CD14-positive monocyte (primary cell): ENCODE data around the gene PDE8B. TPM values are rescaled to one million over a fixed set of nuclear protein-coding genes. Genes with fewer than 3 reads are reported as not detected.

Experiments
- DNase-seq, 3 donors: peaks; one replicate each; pipeline ENCODE4 v3.0.0-alpha.2; 2011 to 2022
- H2AFZ ChIP-seq: 2 replicates; pipeline ENCODE4 v1.6.0; 2012; ENCODE audit warnings: mild to moderate bottlenecking, low read depth, low read length, inconsistent platforms; ENCODE audit not compliant: insufficient read depth, poor library complexity, severe bottlenecking
- H3K27ac ChIP-seq, 2 donors: 1 replicate in 1 of 2; 2 replicates in 1 of 2; pipeline ENCODE4 v1.5.1; 2012 to 2013; ENCODE audit warnings: low read length in 2 of 2, control low read depth in 1 of 2, inconsistent platforms in 1 of 2, low read depth in 1 of 2, mild to moderate bottlenecking in 1 of 2
- H3K27me3 ChIP-seq, 2 donors: one replicate each; pipeline versions ENCODE4 v1.6.0 to v1.6.1; 2011 to 2013; ENCODE audit warnings: low read length in 2 of 2; ENCODE audit not compliant: control insufficient read depth in 2 of 2, insufficient read depth in 2 of 2
- H3K36me3 ChIP-seq, 2 donors: replicated peaks in 1 of 2; 1 replicate in 1 of 2; 2 replicates in 1 of 2; pipeline versions ENCODE4 v1.5.1 to v1.6.1; 2012 to 2013; ENCODE audit warnings: low read length in 2 of 2, control low read depth in 1 of 2, inconsistent platforms in 1 of 2, mild to moderate bottlenecking in 1 of 2; ENCODE audit not compliant: insufficient read depth in 2 of 2, control insufficient read depth in 1 of 2
- H3K4me1 ChIP-seq, 2 donors: 1 replicate in 1 of 2; 2 replicates in 1 of 2; pipeline versions ENCODE4 v1.5.1 to v1.6.1; 2012 to 2013; ENCODE audit warnings: low read length in 2 of 2, control low read depth in 1 of 2, inconsistent platforms in 1 of 2, mild to moderate bottlenecking in 1 of 2, moderate library complexity in 1 of 2; ENCODE audit not compliant: insufficient read depth in 2 of 2, control insufficient read depth in 1 of 2
- H3K4me2 ChIP-seq: replicated peaks from 2 replicates; pipeline ENCODE3; 2012; ENCODE audit warnings: low read length, moderate library complexity, mild to moderate bottlenecking; ENCODE audit not compliant: poor library complexity, severe bottlenecking; ENCODE audit errors: extremely low read depth
- H3K4me3 ChIP-seq, 3 experiments: fragments of 200-600 bp in 1 of 3; sonication (generic) in 1 of 3; replicated peaks in 1 of 3; 1 replicate in 2 of 3; 2 replicates in 1 of 3; pipeline ENCODE4 v1.5.1; 2011 to 2013; ENCODE audit warnings: low read length in 3 of 3, mild to moderate bottlenecking in 3 of 3, control low read depth in 2 of 3, low read depth in 2 of 3, inconsistent platforms in 1 of 3, moderate library complexity in 1 of 3
- H3K79me2 ChIP-seq: 2 replicates; pipeline ENCODE4 v1.6.0; 2012; ENCODE audit warnings: mild to moderate bottlenecking, control low read depth, inconsistent platforms, low read length, moderate library complexity; ENCODE audit not compliant: insufficient read depth
- H3K9ac ChIP-seq: 2 replicates; pipeline ENCODE4 v1.6.0; 2017; ENCODE audit warnings: low read length, mild to moderate bottlenecking; ENCODE audit not compliant: insufficient read depth, poor library complexity, severe bottlenecking
- H3K9me3 ChIP-seq, 2 donors: replicated peaks in 1 of 2; 1 replicate in 1 of 2; 2 replicates in 1 of 2; pipeline versions ENCODE4 v1.5.1 to v1.6.1; 2012 to 2013; ENCODE audit warnings: low read length in 2 of 2, control low read depth in 1 of 2; ENCODE audit not compliant: control insufficient read depth in 1 of 2, insufficient read depth in 1 of 2
- H4K20me1 ChIP-seq: 2 replicates; pipeline ENCODE4 v1.6.0; 2012; ENCODE audit warnings: mild to moderate bottlenecking, low read length, control low read depth, moderate library complexity; ENCODE audit not compliant: insufficient read depth
- H3K27ac Mint-ChIP-seq, 7 donors: one replicate each; pipeline ENCODE4 v1.8.0; 2020; ENCODE audit warnings: mild to moderate bottlenecking in 7 of 7, mixed read lengths in 7 of 7, moderate library complexity in 6 of 7, inconsistent platforms in 2 of 7
- H3K27me3 Mint-ChIP-seq, 3 donors: one replicate each; pipeline ENCODE4 v1.8.0; 2021 to 2022; ENCODE audit warnings: low read depth in 3 of 3, mild to moderate bottlenecking in 3 of 3, mixed read lengths in 3 of 3, moderate library complexity in 3 of 3, inconsistent platforms in 1 of 3
- H3K36me3 Mint-ChIP-seq, 2 donors: one replicate each; pipeline ENCODE4 v1.8.0; 2020; ENCODE audit warnings: mixed read lengths in 2 of 2, inconsistent platforms in 1 of 2, mild to moderate bottlenecking in 1 of 2
- H3K4me1 Mint-ChIP-seq: one replicate; pipeline ENCODE4 v1.8.0; 2020; ENCODE audit warnings: mild to moderate bottlenecking, mixed read lengths
- H3K4me3 Mint-ChIP-seq, 2 donors: one replicate each; pipeline ENCODE4 v1.8.0; 2020; ENCODE audit warnings: mild to moderate bottlenecking in 2 of 2, mixed read lengths in 2 of 2, moderate library complexity in 1 of 2
- H3K9me3 Mint-ChIP-seq, 7 donors: one replicate each; pipeline ENCODE4 v1.8.0; 2020 to 2022; ENCODE audit warnings: mixed read lengths in 7 of 7, mild to moderate bottlenecking in 6 of 7, moderate library complexity in 6 of 7, inconsistent platforms in 2 of 7
- CTCF ChIP-seq: fragments of 200-600 bp; IDR thresholded peaks from one replicate; pipeline ENCODE4 v1.8.0; 2022; ENCODE audit warnings: antibody characterized with exemption, mild to moderate bottlenecking
- WGBS: methylation state at CpG from one replicate; pipeline ENCODE4 v1.1.5; 2013; ENCODE audit warnings: missing lambda C conversion rate; ENCODE audit not compliant: insufficient coverage; 5-methylcytosine and 5-hydroxymethylcytosine counted together
- intact Hi-C, 2 donors: fragments of 100-400 bp; cut with micrococcal nuclease; formaldehyde crosslinking; loops; one replicate each; pipeline versions ENCODE4 v1.15.0 to v1.15.1; 2023
- polyA plus RNA-seq, 3 donors: library from polyadenylated mRNA; depleted of rRNA in 1 of 3; unstranded in 2 of 3; stranded (reverse) in 1 of 3; fragments of 300-500 nt in 2 of 3; fragments of >200 nt in 1 of 3; fragmentation: Illumina TruSeq in 2 of 3; gene quantifications; 1 replicate in 2 of 3; 2 replicates in 1 of 3; pipeline ENCODE4 v1.2.3, GENCODE V29; 2012 to 2021

PDE8B gene
- polyA plus RNA-seq, 3 donors: 0.11 to 0.61 (median 0.29) TPM

GRCh38 chr5:77280036-77280435 lies 69.6 kb downstream of the PDE8B start:
- H3K9me3 Mint-ChIP-seq: no peaks in the 10 kb centered on the region
- intact Hi-C loops: no loop called here
- Histone ChIP-seq H3K4me3 (no peak overlapping the region), H3K36me3 (no peaks in the 10 kb centered on the region), H3K27ac (no peak overlapping the region), H3K4me2 (no peak overlapping the region), H4K20me1 (no peaks in the 10 kb centered on the region), H3K9ac (no peak overlapping the region), H3K9me3 (no peaks in the 10 kb centered on the region), H2AFZ (no peak overlapping the region), H3K79me2 (no peaks in the 10 kb centered on the region), H3K27me3 (no peaks in the 10 kb centered on the region), H3K4me1 (no peaks in the 10 kb centered on the region)
- H3K27me3 Mint-ChIP-seq: no peaks in the 10 kb centered on the region
- H3K4me1 Mint-ChIP-seq: peaks cover 5% of the 10 kb centered on the region
- DNase-seq: no peak
- no peaks in the 10 kb centered on the region for H3K36me3 Mint-ChIP-seq
- no peak for TF ChIP-seq CTCF
- H3K4me3 Mint-ChIP-seq: no peak overlapping the region
- WGBS: 96% methylated on average over 2 of the region's 3 CpGs
- H3K27ac Mint-ChIP-seq: no peak overlapping the region

- Histone ChIP-seq H3K4me1 (no peaks in the 10 kb centered on the region), H4K20me1 (no peaks in the 10 kb centered on the region), H2AFZ (no peak overlapping the region), H3K9ac (no peak overlapping the region), H3K4me3 (no peak overlapping the region), H3K79me2 (no peaks in the 10 kb centered on the region), H3K9me3 (no peaks in the 10 kb centered on the region), H3K27me3 (no peaks in the 10 kb centered on the region), H3K4me2 (no peak overlapping the region), H3K36me3 (no peaks in the 10 kb centered on the region), H3K27ac (no peak overlapping the region)
- Mint-ChIP-seq H3K27ac (no peak overlapping the region), H3K27me3 (no peaks in the 10 kb centered on the region), H3K4me3 (no peak overlapping the region), H3K4me1 (peaks cover 16% of the 10 kb centered on the region), H3K9me3 (no peaks in the 10 kb centered on the region), H3K36me3 (no peaks in the 10 kb centered on the region)
- intact Hi-C loops: no loop called here
- TF ChIP-seq CTCF: no peak
- DNase-seq: no peak
- 88% methylated on average over 3 of the region's 3 CpGs for WGBS
Observed at GRCh38 chr5:77281969-77282336, 71.5 kb downstream of the PDE8B start.
